Gastroesophageal sphincter (tissue), 4 donors: ENCODE measurements around the gene SHANK3. TPM values are rescaled to one million over a fixed set of nuclear protein-coding genes. Genes with fewer than 3 reads are reported as not detected.

ENCODE experiments used
- ATAC-seq: fragments of 150-250 bp; one replicate; pipeline ENCODE4 v1.9.1; 2016; ENCODE audit warnings: mild to moderate bottlenecking, moderate library complexity
- H3K27ac ChIP-seq, 4 donors: fragments of 200-600 bp; sonication (generic) in 3 of 4; 1 replicate in 3 of 4; 2 replicates in 1 of 4; pipeline ENCODE4 v1.5.1; 2016 to 2019
- H3K27me3 ChIP-seq: fragments of 200-600 bp; sonication (generic); one replicate; pipeline ENCODE4 v1.5.1; 2019
- H3K36me3 ChIP-seq, 2 donors: fragments of 200-600 bp; sonication (generic); one replicate each; pipeline ENCODE4 v1.5.1; 2019; ENCODE audit warnings: control low read depth in 1 of 2
- H3K4me1 ChIP-seq, 3 donors: fragments of 200-600 bp; sonication (generic); 1 replicate in 2 of 3; 2 replicates in 1 of 3; pipeline ENCODE4 v1.5.1; 2016 to 2019; ENCODE audit warnings: control low read depth in 2 of 3
- H3K4me3 ChIP-seq, 2 donors: fragments of 200-600 bp; sonication (generic); one replicate each; pipeline ENCODE4 v1.5.1; 2019; ENCODE audit warnings: mild to moderate bottlenecking in 1 of 2, moderate library complexity in 1 of 2
- H3K9me3 ChIP-seq, 3 donors: fragments of 200-600 bp; sonication (generic); one replicate each; pipeline ENCODE4 v1.5.1; 2017 to 2019; ENCODE audit warnings: control low read depth in 2 of 3
- CTCF ChIP-seq, 4 experiments: fragments of 200-600 bp in 2 of 4; fragments of 450-650 bp in 2 of 4; sonication (generic) in 1 of 4; IDR thresholded peaks; one replicate each; pipeline ENCODE4 v1.5.1; 2017 to 2019; ENCODE audit warnings: antibody characterized with exemption in 4 of 4, mild to moderate bottlenecking in 2 of 4, moderate library complexity in 2 of 4
- EP300 ChIP-seq: sonication (generic); formaldehyde crosslinking; IDR thresholded peaks from one replicate; pipeline ENCODE4 v1.6.1; 2017; ENCODE audit warnings: antibody characterized with exemption, mild to moderate bottlenecking
- POLR2A ChIP-seq, 2 donors: fragments of 450-650 bp; IDR thresholded peaks; one replicate each; pipeline ENCODE4 v1.6.1; 2017; ENCODE audit warnings: antibody characterized with exemption in 2 of 2, mild to moderate bottlenecking in 2 of 2, moderate library complexity in 1 of 2
- POLR2AphosphoS5 ChIP-seq: sonication (generic); formaldehyde crosslinking; IDR thresholded peaks from one replicate; pipeline ENCODE4 v1.6.1; 2017; ENCODE audit warnings: antibody characterized with exemption
- WGBS, 2 donors: methylation state at CpG; one replicate each; pipeline ENCODE4 v1.1.5; 2018; ENCODE audit warnings: low coverage in 1 of 2; 5-methylcytosine and 5-hydroxymethylcytosine counted together
- total RNA-seq, 4 donors: library from RNA; depleted of rRNA; stranded (reverse); fragments of >200 nt; gene quantifications; one replicate each; pipeline ENCODE4 v1.1.0, GENCODE V29; 2016

The SHANK3 gene
- total RNA-seq, 4 donors from 2014 or later: 5.9 to 20.5 (median 13.0) TPM

GRCh38 chr22:50697667-50698506 lies 25.3 kb downstream of the SHANK3 start:
- Histone ChIP-seq H3K4me3 (peak overlapping the region in 1 of 2 donors; percentile 61), H3K4me1 (peaks cover 0 to 32% (median 12%) of the 10 kb centered on the region in 3 donors), H3K27ac (no peak overlapping the region), H3K36me3 (peaks cover 0 to 23% of the 10 kb centered on the region in 2 donors), H3K27me3 (peaks cover 22% of the 10 kb centered on the region), H3K9me3 (no peaks in the 10 kb centered on the region)
- TF ChIP-seq POLR2A (IDR thresholded peaks at IDR 0.05): no peak
- TF ChIP-seq CTCF (IDR thresholded peaks at IDR 0.05): no peak
- TF ChIP-seq POLR2AphosphoS5: no peak
- no peak for TF ChIP-seq EP300
- 40 to 60% methylated on average over 1 to 2 of the region's 54 CpGs for WGBS, 2 donors
- ATAC-seq: no peak

GRCh38 chr22:50698546-50698945 lies 25.9 kb downstream of the SHANK3 start:
- H3K27me3 ChIP-seq: peaks cover 20% of the 10 kb centered on the region
- no peak for ATAC-seq
- H3K9me3 ChIP-seq: no peaks in the 10 kb centered on the region
- H3K36me3 ChIP-seq: peaks cover 0 to 30% of the 10 kb centered on the region in 2 donors
- no peak for TF ChIP-seq EP300
- no peak for TF ChIP-seq POLR2A (IDR thresholded peaks at IDR 0.05)
- TF ChIP-seq CTCF (IDR thresholded peaks at IDR 0.05): no peak
- no peak for TF ChIP-seq POLR2AphosphoS5
- no peak overlapping the region for H3K27ac ChIP-seq
- H3K4me1 ChIP-seq: peaks cover 0 to 32% (median 12%) of the 10 kb centered on the region in 3 donors
- H3K4me3 ChIP-seq: peak overlapping the region in 1 of 2 donors; percentile 61
- no CpG with 5 or more reads among the region's 12 CpGs for WGBS, 2 donors

GRCh38 chr22:50699001-50699755 lies 26.6 kb downstream of the SHANK3 start:
- Histone ChIP-seq H3K36me3 (peaks cover 0 to 36% of the 10 kb centered on the region in 2 donors), H3K4me1 (peaks cover 0 to 32% (median 12%) of the 10 kb centered on the region in 3 donors), H3K27me3 (peaks cover 20% of the 10 kb centered on the region), H3K27ac (no peak overlapping the region), H3K4me3 (no peak overlapping the region), H3K9me3 (no peaks in the 10 kb centered on the region)
- TF ChIP-seq EP300: no peak
- no peak for TF ChIP-seq CTCF (IDR thresholded peaks at IDR 0.05)
- TF ChIP-seq POLR2AphosphoS5: no peak
- TF ChIP-seq POLR2A (IDR thresholded peaks at IDR 0.05): no peak
- WGBS, 2 donors: 71 to 75% methylated on average over 4 to 9 of the region's 15 CpGs
- ATAC-seq: no peak

GRCh38 chr22:50699756-50700386 lies 27.2 kb downstream of the SHANK3 start:
- Histone ChIP-seq H3K4me3 (no peak overlapping the region), H3K27ac (no peak overlapping the region), H3K27me3 (peaks cover 20% of the 10 kb centered on the region), H3K36me3 (peaks cover 0 to 43% of the 10 kb centered on the region in 2 donors), H3K9me3 (no peaks in the 10 kb centered on the region), H3K4me1 (peaks cover 0 to 35% (median 12%) of the 10 kb centered on the region in 3 donors)
- ATAC-seq: no peak
- TF ChIP-seq POLR2AphosphoS5 (no peak), POLR2A (IDR thresholded peaks at IDR 0.05) (no peak), EP300 (no peak), CTCF (IDR thresholded peaks at IDR 0.05) (no peak)
- 60 to 72% methylated on average over 3 to 5 of the region's 15 CpGs for WGBS, 2 donors
